Natural killer cell (primary cell): ENCODE data around the gene HSD17B12. TPM values are rescaled to one million over a fixed set of nuclear protein-coding genes. Genes with fewer than 3 reads are reported as not detected.

Experiments
- ATAC-seq, 3 donors: fragments of 150-1000 bp in 2 of 3; fragments of 200-7000 bp in 1 of 3; cut with Tn5 transposase; 1 replicate in 1 of 3; 2 replicates in 2 of 3; pipeline ENCODE4 v1.10.0; 2021; ENCODE audit warnings: mild to moderate bottlenecking in 2 of 3, moderate library complexity in 2 of 3
- DNase-seq, 2 donors: peaks; one replicate each; pipeline versions ENCODE4 v3.0.0 to v3.0.0-alpha.2; 2013 to 2021; ENCODE audit warnings: mixed read lengths in 1 of 2
- H3K27ac ChIP-seq: one replicate; pipeline ENCODE4 v1.5.1; 2013; ENCODE audit warnings: mild to moderate bottlenecking, low read length
- H3K27me3 ChIP-seq: one replicate; pipeline ENCODE4 v1.6.1; 2013; ENCODE audit warnings: low read length; ENCODE audit not compliant: control insufficient read depth, insufficient read depth
- H3K36me3 ChIP-seq: one replicate; pipeline ENCODE4 v1.6.1; 2013; ENCODE audit warnings: low read length; ENCODE audit not compliant: control insufficient read depth, insufficient read depth
- H3K4me1 ChIP-seq: one replicate; pipeline ENCODE4 v1.6.1; 2013; ENCODE audit warnings: low read length; ENCODE audit not compliant: control insufficient read depth, insufficient read depth
- H3K4me3 ChIP-seq: one replicate; pipeline ENCODE4 v1.5.1; 2013; ENCODE audit warnings: low read length
- H3K9me3 ChIP-seq: one replicate; pipeline ENCODE4 v1.6.1; 2013; ENCODE audit warnings: low read length; ENCODE audit not compliant: control insufficient read depth, insufficient read depth
- H3K27ac Mint-ChIP-seq, 2 donors: one replicate each; pipeline ENCODE4 v1.8.0; 2022; ENCODE audit warnings: mild to moderate bottlenecking in 2 of 2, mixed read lengths in 2 of 2, moderate library complexity in 1 of 2
- H3K27me3 Mint-ChIP-seq, 2 donors: one replicate each; pipeline ENCODE4 v1.8.0; 2022; ENCODE audit warnings: low read depth in 2 of 2, mixed read lengths in 2 of 2
- H3K36me3 Mint-ChIP-seq: one replicate; pipeline ENCODE4 v1.8.0; 2022; ENCODE audit warnings: mixed read lengths
- H3K4me1 Mint-ChIP-seq, 2 donors: one replicate each; pipeline ENCODE4 v1.8.0; 2022; ENCODE audit warnings: mixed read lengths in 2 of 2
- H3K4me3 Mint-ChIP-seq: one replicate; pipeline ENCODE4 v1.8.0; 2022; ENCODE audit warnings: mild to moderate bottlenecking, moderate library complexity, mixed read lengths
- H3K9me3 Mint-ChIP-seq, 2 donors: one replicate each; pipeline ENCODE4 v1.8.0; 2022; ENCODE audit warnings: mixed read lengths in 2 of 2
- WGBS: methylation state at CpG from one replicate; pipeline ENCODE4 v1.1.7; 2013; ENCODE audit warnings: missing lambda C conversion rate; ENCODE audit not compliant: insufficient coverage; 5-methylcytosine and 5-hydroxymethylcytosine counted together
- intact Hi-C: fragments of 100-400 bp; cut with micrococcal nuclease; formaldehyde crosslinking; loops from one replicate; pipeline ENCODE4 v1.14.2; 2022
- total RNA-seq, 4 donors: library from RNA; stranded (reverse); fragments of 120-200 nt in 1 of 4; gene quantifications; one replicate each; pipeline versions ENCODE4 v1.2.3 to v1.2.4, GENCODE V29; 2013 to 2022
- TF ChIP-seq, protein P1 (sequence below): fragments of 200-600 bp; IDR thresholded peaks from one replicate; pipeline ENCODE4 v1.8.0; 2022; ENCODE audit warnings: antibody characterized with exemption

Gene HSD17B12
- total RNA-seq, 3 donors from 2014 or later (not counting 1 experiment from before 2014, with no cell fraction given), result 21.0 to 26.3 (median 26.1) TPM

DNA sequence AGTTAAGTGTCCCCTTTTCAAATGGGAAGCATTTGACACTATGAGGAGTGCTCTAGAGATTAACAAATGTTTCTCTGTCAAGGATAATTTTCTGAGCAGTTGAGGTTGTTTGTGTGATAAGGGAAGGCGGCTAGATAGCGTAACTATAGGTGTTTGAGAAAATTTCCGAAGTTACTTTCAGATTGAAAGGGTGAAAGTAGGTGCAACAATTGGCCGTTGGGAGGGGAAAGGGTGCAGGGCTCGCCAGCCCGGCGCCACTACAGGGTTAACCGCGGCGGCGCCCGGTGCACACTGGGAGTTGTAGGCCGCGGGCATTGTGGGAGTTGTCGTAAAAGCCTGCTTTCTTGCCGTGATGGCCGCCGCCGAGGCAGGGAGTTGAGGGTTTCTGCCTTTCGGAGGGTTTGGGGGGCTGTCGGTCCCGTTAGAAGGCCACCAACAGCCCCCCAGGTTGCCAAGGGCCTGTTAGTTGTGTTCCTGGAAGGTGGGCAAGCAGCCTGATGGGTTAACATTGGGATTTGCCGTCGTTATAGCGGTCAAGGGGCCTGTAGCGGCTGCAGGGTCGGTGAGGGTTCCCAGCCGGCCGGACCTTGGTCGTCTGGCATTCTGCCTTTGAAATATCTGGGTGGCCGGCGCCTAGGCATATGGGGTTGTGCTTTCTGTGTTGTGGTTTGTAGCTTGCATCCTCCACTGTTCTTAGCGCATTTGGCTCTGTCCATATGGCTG is 36.5 kb upstream of the HSD17B12 start:
- H3K27me3 Mint-ChIP-seq, result peaks cover 12 to 14% of the 10 kb centered on the region in 2 donors
- H3K27me3 ChIP-seq, result peaks cover 4% of the 10 kb centered on the region
- peaks cover 8% of the 10 kb centered on the region for H3K4me1 ChIP-seq
- TF ChIP-seq, protein P1, sequence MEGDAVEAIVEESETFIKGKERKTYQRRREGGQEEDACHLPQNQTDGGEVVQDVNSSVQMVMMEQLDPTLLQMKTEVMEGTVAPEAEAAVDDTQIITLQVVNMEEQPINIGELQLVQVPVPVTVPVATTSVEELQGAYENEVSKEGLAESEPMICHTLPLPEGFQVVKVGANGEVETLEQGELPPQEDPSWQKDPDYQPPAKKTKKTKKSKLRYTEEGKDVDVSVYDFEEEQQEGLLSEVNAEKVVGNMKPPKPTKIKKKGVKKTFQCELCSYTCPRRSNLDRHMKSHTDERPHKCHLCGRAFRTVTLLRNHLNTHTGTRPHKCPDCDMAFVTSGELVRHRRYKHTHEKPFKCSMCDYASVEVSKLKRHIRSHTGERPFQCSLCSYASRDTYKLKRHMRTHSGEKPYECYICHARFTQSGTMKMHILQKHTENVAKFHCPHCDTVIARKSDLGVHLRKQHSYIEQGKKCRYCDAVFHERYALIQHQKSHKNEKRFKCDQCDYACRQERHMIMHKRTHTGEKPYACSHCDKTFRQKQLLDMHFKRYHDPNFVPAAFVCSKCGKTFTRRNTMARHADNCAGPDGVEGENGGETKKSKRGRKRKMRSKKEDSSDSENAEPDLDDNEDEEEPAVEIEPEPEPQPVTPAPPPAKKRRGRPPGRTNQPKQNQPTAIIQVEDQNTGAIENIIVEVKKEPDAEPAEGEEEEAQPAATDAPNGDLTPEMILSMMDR, result no peak
- no peaks in the 10 kb centered on the region for H3K36me3 Mint-ChIP-seq
- 0% methylated on average over 33 of the region's 33 CpGs for WGBS
- H3K36me3 ChIP-seq, result no peaks in the 10 kb centered on the region
- peaks cover 14 to 15% of the 10 kb centered on the region in 2 donors for H3K4me1 Mint-ChIP-seq
- peak overlapping the region; percentile 61 for H3K27ac ChIP-seq
- peak overlapping the region; percentile 79 for H3K4me3 Mint-ChIP-seq
- DNase-seq (peak; percentile 85 to 90), ATAC-seq (peak; percentile 99)
- H3K9me3 ChIP-seq, result no peaks in the 10 kb centered on the region
- H3K4me3 ChIP-seq, result peak overlapping the region; percentile 89
- intact Hi-C loops, result loop anchor here (1.0 to 5.0 kb wide), 2 partner anchors 36 to 332 kb away; partner anchors contain the start of genes API5 and HSD17B12
- no peaks in the 10 kb centered on the region for H3K9me3 Mint-ChIP-seq
- H3K27ac Mint-ChIP-seq, result peak overlapping the region; percentile 69 to 90

DNA sequence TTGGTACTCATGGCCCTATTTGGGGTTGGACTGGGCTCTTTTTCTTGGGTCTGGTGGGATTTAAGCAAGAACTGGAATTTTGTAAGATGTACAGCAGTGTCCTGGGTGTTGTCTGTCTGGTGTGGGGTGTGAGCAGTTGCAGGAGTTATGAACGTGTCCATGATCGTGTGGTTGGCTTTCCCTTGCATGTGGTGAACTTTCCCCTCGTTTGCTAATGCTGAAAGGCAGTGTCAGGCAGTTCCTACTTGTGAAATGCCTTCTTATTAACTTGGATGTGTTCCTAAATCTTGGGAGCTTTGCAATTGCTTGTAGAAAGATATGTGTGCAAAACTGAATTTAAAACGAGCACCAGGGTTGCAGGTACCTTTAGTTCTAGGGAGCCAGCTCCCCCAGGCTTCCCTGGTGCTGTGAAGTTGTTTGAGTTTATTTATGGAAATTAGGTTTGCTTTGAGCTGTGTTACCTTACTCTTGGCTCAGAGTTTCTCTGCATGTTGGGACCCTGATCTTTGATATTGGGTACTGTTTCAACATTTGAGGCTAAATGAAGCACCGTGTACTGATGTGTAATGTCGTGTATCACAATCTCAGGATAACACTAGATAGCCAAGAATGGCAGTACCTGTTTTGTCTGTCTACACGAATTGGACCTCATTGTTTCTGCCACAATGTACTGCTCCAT is 35.8 kb upstream of the HSD17B12 start:
- H3K4me1 Mint-ChIP-seq, result peaks cover 14 to 15% of the 10 kb centered on the region in 2 donors
- intact Hi-C loops, result loop anchor here (1.0 to 5.0 kb wide), 2 partner anchors 36 to 332 kb away; partner anchors contain the start of genes API5 and HSD17B12
- H3K27me3 Mint-ChIP-seq, result peaks cover 5 to 7% of the 10 kb centered on the region in 2 donors
- no peaks in the 10 kb centered on the region for H3K9me3 Mint-ChIP-seq
- 33% methylated on average over 7 of the region's 7 CpGs for WGBS
- TF ChIP-seq, protein P1, result no peak
- H3K27ac Mint-ChIP-seq, result peak overlapping the region; percentile 69 to 90
- no peak for ATAC-seq
- Histone ChIP-seq H3K4me3 (peak overlapping the region; percentile 89), H3K36me3 (no peaks in the 10 kb centered on the region), H3K27me3 (peaks cover 4% of the 10 kb centered on the region), H3K9me3 (no peaks in the 10 kb centered on the region), H3K27ac (no peak overlapping the region), H3K4me1 (peaks cover 8% of the 10 kb centered on the region)
- DNase-seq, result no peak
- no peaks in the 10 kb centered on the region for H3K36me3 Mint-ChIP-seq
- peak overlapping the region; percentile 79 for H3K4me3 Mint-ChIP-seq

DNA sequence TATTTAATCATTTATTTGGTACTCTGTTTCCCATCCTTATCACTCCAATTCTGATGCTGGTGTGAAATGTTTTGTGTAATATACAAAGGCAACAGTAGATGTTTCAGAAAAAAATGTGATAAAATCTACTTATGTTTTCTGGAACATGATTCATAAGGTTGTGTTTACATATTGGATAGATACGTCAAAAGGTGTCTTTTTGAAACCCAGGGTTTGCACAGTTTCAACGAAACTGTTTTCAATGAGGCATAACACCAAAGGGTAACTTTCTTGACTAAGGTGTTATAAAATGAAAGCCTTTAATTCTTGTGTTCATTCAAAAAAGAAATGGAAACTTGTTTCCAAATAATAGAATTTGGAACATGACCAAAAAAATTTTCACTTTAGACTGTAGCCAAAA is 33.8 kb upstream of the HSD17B12 start:
- H3K4me1 ChIP-seq, result peaks cover 8% of the 10 kb centered on the region
- Mint-ChIP-seq H3K27me3 (no peaks in the 10 kb centered on the region), H3K4me3 (no peak overlapping the region), H3K4me1 (peaks cover 14 to 15% of the 10 kb centered on the region in 2 donors), H3K9me3 (peaks cover 0 to 4% of the 10 kb centered on the region in 2 donors), H3K27ac (no peak overlapping the region), H3K36me3 (no peaks in the 10 kb centered on the region)
- H3K9me3 ChIP-seq, result no peaks in the 10 kb centered on the region
- WGBS, result 82% methylated on average over 2 of the region's 2 CpGs
- DNase-seq, result no peak
- no peak overlapping the region for H3K27ac ChIP-seq
- H3K4me3 ChIP-seq, result no peak overlapping the region
- no peaks in the 10 kb centered on the region for H3K36me3 ChIP-seq
- intact Hi-C loops, result no loop called here
- TF ChIP-seq, protein P1, result no peak
- H3K27me3 ChIP-seq, result peaks cover 2% of the 10 kb centered on the region
- ATAC-seq, result no peak
